HUDEP-2 (cell line): ENCODE measurements around the gene CTRB1.
A peak's percentile ranks its signal among the peaks of the same experiment; 100 is the strongest.
"Not testable (repeated sequence)": the region's sequence is repeated elsewhere in the genome, so short reads cannot be mapped to it uniquely, and the experiment has no call there.

ENCODE experiments used
- DNase-seq, 76 experiments: peaks; one replicate each; lab custom pipeline; 2025; ENCODE audit not compliant: unreplicated experiment in 76 of 76; lab: John Stamatoyannopoulos, UW

The CTRB1 gene

DNA sequence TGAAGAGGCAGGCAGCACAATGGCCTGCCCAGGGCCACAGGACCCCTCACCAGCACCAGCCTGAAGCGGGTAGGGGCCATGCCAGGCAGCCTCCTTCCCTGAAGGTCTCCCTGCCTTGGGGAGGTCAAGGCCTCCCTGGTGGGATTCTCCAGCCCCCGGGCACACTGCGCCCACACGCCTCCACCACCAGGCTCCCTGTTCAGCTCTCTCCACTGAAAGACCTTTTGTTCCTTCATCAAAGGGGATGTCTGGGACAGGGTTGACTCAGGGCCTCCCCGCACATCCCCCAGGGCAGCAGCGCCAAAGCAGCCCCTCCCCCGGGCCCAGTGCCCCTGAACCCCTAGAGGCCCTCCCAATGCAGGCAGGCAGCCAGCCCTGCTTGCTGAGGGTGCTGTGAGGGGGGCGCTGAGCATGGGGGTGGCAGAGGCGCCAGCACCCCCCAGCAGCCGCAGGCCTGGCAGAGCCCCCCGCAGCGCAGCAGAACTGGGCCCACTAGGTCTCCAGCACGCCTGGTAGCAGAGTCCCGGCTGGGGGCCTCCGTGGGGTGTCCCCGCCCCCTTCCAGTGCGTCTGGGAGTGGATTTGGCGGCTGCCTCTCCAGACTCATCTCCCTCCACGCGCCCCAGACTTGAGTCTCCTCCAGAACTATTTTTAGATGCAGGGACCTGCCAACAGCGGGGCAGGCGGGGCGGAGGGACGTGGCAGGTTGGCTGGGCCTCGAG is 19.5 kb downstream of the CTRB1 start:
- peak in 7 of 76 experiments; percentile 6 to 51 (median 17) for DNase-seq

DNA sequence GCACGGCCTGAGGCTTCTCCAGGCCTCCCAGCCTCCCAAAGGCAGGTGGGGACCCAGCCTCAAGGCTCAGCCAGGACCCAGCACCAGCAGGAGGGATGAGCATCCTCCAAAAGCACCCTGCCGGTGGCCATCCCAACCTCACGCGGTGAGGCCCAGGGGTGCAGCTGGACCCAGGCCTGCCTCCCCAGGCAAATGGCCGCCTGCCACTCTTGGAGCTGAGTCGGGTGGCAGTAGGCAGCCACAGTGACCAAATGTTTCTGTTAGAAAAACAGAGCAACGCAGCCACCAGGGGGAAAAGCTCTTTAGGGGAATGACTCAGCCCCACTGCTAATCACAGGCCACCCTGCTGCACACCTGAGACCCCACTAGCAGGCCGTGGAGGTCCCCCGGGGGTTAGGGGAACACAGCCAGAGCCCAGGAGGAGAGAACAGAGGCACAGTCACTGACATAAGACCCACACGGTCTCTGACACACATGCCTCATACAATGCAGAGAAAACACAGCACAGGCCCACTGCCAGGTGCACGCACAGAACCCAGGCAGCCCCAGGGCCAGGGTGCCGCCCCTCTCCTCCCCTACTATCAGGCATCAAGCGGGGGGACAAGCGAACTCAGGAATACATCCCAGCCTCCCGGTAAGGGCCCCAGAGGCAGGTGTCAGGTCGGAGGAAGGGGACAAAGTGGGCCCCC is 20.2 kb downstream of the CTRB1 start:
- peak in 1 of 76 experiments; percentile 28 for DNase-seq

DNA sequence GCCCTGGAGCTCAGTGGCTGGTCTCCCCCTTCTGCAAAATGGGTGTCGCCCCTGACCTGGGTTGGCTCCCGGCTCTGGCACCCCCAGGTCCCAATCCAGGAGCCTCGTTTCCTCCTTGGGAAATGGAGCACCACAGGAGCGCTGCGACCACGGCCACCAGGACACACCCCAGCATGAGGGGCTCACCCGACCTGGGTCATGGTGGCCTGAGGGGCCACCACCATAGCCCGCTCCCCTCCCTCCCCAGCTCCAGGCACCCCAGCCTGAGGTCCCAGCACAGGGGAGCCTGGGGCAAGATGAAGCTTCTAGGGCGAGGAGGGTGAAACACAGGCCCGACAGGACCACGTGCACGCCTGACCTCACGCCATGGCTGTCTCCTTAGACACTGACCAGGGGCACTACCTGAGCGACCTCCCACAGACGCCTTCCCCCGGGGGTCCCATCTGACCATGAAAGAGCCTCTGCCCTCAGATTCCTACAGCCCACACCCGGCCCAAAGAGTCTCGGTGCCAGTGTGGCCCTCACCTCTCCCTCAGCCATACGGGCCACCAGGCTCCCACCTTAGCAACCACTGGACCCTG is 20.8 kb downstream of the CTRB1 start:
- no peak for DNase-seq

DNA sequence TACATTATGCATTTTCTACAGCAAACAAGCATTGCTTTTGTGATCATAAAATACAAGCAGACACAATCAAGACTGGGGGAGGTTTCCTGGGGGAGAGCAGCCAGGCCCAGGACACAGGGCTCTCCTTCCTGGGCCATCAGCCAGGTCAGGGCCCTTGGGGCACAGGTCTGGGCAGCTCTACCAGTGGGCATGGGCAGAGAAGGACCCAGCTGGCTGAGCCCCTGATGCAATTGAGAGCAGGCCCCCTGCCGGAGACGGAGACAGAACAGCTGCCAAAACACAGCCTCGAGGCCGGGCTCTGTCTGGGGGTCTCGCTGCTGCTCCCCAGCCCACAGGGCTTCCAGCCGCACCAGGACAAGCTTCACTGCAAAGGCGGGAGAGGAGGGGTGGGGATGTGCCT is 21.8 kb downstream of the CTRB1 start:
- not testable (repeated sequence) for DNase-seq

DNA sequence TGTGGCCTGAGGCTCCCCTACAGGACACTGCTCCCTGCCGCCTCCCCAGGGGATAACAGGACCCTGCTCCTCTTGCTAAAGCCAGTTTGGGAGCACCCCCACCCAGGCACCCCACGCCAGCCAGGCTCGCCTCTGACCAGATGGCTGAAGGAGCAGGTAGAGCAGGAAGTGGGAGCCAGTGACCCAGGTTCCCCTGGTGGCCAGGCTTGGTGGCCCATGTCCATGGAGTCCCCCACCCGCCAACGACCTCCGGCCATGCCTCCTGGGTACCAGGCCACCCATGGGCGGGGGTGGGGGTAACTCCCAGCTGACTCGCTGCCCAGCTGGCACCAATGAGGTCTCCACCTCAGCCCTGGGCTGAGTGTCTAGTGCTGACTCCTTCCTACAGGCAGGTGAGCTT is 22.6 kb downstream of the CTRB1 start:
- no peak for DNase-seq

DNA sequence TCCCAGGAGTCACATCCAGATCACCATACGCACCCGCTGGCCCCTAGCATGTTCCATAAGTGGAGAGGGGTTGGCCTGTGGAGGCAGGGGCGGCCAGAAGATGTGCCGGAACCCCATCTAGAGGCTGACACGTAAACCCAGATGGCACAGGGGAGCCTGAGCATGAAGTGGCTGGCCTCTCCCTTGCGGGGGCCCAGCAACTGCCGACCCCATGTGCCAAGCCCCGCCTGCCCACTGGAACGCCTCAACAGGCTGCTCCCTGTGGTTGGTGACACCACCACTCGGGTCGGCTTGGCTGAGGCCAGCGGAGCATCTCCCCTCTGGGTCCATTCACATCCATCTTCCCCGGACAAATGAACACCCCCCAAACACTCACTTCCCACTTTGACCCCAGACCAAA is 23.2 kb downstream of the CTRB1 start:
- DNase-seq = no peak

DNA sequence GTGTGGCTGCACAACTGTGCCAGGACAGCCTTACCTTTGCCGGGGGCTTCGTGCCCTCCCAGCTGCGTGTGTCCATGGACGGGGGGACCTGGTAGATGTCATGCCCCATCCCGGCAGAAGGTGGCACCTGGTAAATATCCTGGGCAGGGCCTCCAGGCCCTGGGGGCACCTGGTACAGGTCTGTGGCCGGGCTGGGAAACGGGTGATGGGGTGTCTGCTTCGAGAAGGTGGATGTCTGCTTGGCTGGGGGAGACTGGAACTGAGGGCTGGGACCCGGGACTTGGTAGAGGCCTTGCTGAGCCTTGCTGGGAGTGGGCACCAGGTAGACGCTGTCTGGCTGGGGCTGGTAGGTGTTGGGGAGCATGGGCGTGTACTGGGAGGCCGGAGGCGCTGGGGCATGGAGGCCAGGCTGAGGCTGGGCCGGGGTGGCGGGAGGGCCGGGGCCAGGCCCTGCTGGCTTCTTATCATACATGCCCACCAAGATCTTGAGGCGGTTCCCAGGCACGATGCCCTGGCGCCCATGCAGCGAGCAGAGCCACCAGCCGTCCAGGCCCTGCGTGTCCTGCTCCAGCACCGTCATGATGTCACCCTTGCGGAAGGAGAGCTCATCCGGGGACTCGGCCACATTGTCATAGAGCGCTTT is 23.8 kb downstream of the CTRB1 start:
- peak in 3 of 76 experiments; percentile 6 to 21 (median 11) for DNase-seq

DNA sequence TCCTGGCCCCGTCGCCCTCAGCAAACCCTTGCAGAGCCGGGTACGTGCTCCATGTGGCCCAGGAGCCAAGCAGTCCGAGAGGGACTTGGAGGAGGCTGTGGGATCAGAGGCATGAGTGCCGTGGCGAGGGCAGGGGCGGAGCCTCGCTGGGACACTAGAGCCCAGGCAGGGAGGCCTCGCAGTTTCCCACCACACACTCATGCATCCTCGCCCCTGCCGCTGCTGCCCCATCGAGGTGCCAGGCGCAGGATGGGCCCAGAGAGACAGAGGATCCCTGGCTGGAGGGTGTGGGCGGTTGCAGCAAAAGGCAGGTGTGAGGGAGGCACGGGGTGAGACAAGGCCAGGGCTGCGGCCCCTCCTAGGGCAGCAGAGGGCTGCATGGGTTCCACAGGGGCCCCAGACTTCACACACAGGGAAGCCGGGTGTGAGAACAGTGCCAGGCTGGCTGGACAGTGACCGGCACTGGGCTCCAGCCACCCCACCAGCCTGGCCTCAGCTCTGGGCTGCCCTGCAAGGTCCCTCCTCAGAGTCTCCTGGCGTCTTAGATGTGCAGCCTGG is 25.0 kb downstream of the CTRB1 start:
- no peak for DNase-seq

DNA sequence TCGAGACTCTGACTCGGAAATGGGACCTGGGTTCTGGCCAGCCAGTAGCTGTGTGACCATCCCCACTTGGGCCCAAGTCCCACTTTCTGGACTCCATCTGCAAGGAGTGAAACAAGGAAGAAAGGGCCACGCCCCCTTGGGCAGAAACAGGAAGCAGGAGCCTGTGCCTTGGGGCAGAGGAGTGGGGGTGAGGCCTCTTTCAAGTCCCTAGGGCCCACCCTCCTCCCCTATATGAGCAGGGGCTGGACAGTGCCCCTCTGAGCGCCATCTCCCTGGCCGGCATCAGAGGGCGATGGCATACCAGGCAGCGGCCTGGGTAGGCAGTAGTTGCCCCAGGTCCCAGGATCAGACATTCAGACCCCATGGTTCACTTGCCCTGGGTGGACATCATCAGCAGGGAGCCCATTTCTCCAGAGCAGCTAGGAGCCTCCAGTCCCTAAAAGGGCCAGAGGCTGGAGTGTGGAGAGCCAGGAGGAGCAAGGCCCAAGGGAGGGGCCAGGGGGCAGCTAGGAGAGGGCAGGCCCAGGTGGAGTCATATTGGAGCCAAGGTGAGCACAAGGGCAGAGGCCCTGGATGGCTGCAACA is 25.5 kb downstream of the CTRB1 start:
- DNase-seq = no peak

DNA sequence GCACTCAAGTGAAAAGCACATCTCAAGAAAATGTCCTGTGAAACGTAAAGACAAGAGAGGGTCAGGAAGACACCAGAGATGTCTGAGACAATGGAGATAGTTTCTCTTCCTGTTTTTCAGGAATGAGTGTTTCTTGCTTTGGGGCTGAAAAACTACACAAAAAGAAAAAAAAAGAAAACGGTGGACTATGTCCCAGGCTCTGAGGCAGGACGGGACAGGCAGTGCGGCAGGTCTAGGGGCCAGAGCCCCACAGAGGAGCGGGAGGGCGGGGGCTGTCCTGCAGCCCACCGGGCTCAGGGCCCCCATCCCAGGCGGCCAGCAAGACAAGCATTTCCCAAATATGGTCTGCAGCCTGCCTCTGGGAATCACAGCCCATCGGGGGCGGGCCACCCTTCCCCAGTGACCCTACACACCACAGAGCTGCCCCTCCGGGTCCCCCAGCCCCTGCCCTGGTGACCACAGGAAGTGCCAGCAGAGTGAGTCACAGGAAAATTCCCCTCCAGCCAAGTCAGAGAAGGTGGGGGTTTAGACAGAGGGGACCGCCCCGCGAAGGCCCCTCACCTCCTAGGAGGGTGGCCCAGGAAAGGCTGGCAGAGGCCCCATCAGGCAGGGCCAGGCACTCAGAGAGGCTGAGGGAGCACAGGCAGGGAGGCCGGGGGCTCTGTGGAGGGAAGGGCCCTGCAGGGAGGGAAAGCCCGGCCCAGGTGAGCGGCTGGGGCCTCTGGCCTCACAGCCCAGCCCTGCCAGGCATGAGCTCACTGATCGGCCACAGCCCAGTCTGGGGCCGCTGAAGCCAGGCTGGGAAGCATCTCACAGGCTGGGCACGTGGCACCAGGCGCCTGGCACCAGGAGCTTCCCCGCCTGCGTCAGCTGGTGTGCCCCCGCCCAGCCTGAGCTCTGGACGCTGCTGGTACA is 26.3 kb downstream of the CTRB1 start:
- peak in 7 of 76 experiments; percentile 7 to 27 (median 12) for DNase-seq

DNA sequence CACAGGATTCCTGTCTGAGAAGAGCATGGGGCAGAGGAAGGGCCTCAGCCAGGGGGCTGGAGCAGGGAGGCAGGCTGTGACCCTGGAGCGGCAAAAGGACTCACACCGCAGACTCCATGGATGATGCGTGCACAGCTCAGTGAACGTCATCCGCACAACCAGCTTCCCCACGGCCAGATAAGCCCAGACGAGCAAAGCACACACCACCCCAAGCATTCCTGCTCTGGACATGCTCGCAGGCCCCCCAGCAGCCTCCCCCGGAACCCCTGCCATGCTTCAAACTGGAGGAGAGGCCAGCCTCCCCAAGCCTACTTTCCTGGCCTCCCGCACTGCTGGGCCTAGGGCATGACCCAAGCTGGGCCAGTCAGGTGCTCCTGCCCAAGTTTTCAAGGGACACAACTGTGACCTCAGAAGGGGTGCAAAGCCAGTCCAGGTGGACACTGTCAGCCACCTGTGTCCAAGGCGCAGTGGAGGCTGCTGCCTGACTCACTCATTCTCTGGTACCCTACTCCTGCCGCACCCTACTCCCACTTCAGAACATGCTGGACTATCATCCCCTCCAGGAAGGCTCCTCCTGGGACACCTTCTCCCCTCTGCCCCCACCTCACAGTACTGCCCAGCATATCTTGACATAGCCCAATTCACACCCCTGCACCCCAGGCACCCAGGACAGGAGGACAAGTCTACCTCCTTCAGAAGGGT is 27.9 kb downstream of the CTRB1 start:
- DNase-seq = no peak

DNA sequence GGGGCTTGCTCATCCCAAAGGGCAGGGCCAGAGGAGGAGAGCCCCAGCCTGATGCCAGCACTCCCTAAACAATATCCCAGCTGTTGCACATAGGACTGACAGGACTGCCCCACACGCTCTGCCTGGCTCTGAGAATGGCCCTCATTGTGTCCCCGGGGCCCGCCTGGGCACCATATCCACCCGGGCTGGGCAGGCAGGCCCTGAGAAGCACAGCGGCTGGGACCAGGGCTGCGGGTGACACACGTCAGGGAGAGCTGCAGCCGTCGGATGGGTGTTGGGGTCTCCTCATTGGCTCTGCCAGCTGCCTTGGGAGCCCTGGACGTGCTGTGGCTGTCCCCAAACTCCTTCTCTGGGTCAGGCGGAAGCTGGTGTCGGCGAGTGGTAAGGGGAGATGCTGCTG is 28.5 kb downstream of the CTRB1 start:
- DNase-seq = no peak

DNA sequence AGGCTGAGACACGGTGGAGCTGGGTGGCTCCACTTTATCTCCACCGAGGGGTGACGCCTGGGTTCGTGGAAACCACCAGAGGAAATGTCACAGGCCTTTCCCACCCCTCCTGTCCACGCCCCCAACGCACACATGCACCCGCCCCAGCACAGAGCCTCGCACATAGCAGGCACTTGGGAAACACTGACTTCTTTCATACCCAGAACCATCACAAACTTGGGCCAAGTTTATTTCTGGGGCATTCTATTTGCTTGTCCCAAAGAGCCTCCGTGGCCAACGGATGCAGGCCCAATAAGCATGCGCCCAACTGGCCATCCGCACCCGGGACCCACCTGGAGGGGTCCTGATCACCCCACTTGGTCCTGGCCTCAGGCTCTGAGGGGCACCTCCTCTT is 29.4 kb downstream of the CTRB1 start:
- DNase-seq = peak in 41 of 76 experiments; percentile 8 to 67 (median 40)

DNA sequence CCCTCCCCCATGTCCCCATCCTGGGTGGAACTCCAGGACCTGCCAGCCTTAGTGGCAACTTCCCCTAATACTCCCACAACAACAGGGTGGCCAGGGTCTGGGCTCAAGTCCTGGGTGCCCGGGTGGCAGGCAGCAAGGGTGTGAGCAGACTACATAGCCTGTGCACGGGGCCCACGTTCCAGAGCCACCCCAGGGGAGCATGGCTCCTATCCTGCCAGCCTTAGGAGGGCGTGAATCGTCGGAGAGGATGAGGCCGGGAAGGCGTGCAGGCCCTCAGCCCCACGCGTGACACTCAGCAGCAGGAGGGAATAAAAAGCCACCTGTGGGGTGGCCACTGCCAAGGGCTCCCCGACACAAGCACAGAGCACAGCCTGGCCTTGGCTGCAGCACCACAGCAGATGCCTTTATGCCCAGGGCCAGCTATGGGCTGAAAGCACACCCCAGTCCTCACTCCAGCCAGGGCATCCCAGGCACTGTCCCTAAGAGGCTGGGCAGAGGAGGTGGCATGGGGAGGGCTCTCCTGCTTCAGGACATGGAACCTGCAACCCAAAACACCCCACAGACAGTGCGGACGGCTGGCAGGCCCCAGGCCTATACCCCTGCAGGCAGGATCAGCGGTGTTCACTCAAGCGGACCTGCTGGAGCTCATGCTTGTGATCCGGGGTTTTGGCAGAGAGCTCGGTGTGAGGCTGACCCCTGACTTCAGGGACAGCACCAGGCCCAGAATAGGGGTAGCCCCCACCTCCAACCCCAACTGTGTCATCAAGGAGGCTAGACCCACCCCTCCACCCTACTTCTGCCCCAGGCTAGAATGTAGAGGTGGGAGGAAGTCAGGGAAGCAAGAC is 30.0 kb downstream of the CTRB1 start:
- no peak for DNase-seq

DNA sequence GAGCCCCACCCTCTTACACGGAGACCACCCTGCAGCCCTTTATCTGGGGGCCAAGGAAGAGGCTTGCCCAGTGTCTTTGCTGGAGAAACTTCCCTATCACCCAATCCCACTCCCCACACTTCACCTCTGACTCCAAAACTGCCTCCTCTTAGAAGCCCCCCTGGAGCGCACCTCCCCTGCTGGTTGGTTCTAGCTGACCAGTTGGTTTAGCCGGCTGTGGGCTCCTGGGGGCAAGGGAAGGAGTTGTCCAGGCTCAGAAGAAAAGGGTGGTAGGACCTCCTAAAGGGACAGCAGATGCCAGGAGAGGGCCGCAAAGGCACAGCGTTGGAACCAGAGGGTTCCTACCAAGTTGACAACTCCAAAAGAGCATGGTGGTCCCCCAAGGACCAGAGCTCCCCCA is 30.7 kb downstream of the CTRB1 start:
- no peak for DNase-seq

DNA sequence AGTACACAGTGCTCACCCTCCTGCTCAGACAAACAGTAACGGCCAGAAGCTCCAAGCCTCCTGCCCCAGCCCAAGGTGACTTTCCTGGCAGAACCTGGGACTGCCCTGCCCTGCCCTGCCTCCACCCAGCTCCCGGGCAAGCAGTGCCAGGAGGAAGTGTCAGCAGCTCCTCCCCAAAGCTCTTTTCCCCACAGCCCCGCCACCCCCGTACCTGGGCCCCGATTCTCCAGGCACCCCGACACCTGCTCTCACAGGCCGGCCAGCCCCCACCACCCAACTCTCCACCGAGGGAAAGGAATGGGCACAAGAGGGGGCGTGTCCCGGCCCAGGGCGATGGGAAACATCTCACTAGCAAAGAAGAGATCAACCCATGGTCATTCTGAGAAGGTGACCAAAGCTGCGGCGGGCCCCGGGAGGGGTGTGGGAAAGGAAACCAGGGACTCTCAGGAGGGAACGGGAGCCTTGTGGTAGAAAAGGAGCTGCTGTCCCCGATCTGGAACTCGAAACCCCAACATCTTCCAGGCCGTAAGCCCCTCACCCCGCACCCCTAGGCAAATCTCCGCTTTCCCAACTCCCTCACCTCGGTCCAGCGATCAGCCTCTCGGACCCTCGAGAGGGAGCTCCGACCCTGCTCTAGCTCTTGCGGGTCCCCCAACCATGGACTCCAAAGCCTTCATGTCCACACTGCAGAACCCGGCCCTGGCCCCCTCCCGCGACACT is 31.5 kb downstream of the CTRB1 start:
- DNase-seq = peak in 3 of 76 experiments; percentile 8 to 17 (median 14)

DNA sequence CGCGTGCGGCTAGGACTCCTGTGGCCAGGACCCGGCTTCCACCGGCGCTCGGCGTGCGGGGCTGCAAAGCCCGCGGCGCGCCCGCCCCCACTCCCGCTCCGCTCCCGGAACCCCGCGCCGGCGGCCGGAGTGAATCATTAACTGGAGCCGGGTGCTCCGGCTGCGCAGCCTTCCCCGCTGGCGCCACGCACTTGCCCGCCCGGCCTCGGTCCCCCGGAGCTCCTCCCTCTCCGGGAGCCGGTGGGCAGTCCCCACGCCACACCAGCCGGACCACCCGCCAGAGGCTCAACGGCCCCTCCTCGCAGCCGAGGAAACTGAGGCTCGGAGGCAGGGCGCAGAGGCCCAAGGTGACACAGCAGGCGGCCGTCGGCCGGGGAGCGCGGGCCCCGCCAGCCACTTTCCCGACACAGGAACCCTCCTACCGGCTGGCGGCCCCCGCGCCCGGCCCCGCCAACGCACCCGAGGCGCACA is 32.1 kb downstream of the CTRB1 start:
- DNase-seq = peak in 5 of 76 experiments; percentile 9 to 32 (median 28)
